ENCODE data around the gene CDH23. TPM values are rescaled to one million over a fixed set of nuclear protein-coding genes. Genes with fewer than 3 reads are reported as not detected.

Gene CDH23
- total and polyA plus RNA-seq, 2 donors from 2014 or later: 1.1 to 6.4 TPM

DNA sequence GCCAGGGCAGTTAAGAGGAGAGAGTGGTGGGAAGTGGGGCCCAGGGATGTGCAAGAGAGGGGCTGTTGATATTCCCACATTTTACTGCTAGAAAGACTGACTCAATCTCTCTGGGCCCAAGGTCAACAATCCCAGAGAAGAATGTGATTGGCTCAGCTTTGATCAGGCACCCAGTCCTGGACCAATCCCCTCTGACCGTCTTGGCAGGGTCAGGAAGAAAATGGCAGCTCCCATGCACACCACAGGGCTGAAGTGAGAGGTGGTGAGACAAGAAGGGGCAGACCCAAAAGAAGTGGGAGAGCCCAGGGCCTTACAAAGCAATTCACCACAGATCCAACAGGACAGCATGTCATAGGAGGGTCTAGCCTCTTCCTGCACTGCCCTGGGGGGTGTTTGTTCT is 326.1 kb downstream of the CDH23 start:
- DNase-seq (no peak), FAIRE-seq (no peak)
- Histone ChIP-seq H3K27me3 (ENCODE audit: control insufficient read depth, insufficient read depth, low read length) (no peaks in the 10 kb centered on the region), H3K4me1 (ENCODE audit: control insufficient read depth in 2 of 3, insufficient read depth in 2 of 3, low read depth in 1 of 3, low read length in 3 of 3) (peaks cover 0 to 15% (median 9%) of the 10 kb centered on the region in 3 donors), H3K9ac (ENCODE audit: low read length in 3 of 3) (no peak overlapping the region), H3K36me3 (ENCODE audit: control insufficient read depth in 2 of 3, insufficient read depth in 3 of 3, low read length in 3 of 3) (no peaks in the 10 kb centered on the region), H3K4me3 (ENCODE audit: low read length in 3 of 3) (no peak overlapping the region), H3K9me3 (ENCODE audit: control insufficient read depth in 2 of 3, insufficient read depth in 1 of 3, low read length in 3 of 3) (no peaks in the 10 kb centered on the region), H3K27ac (ENCODE audit: low read depth in 2 of 2, low read length in 2 of 2) (no peak overlapping the region)
- TF ChIP-seq, protein P1, sequence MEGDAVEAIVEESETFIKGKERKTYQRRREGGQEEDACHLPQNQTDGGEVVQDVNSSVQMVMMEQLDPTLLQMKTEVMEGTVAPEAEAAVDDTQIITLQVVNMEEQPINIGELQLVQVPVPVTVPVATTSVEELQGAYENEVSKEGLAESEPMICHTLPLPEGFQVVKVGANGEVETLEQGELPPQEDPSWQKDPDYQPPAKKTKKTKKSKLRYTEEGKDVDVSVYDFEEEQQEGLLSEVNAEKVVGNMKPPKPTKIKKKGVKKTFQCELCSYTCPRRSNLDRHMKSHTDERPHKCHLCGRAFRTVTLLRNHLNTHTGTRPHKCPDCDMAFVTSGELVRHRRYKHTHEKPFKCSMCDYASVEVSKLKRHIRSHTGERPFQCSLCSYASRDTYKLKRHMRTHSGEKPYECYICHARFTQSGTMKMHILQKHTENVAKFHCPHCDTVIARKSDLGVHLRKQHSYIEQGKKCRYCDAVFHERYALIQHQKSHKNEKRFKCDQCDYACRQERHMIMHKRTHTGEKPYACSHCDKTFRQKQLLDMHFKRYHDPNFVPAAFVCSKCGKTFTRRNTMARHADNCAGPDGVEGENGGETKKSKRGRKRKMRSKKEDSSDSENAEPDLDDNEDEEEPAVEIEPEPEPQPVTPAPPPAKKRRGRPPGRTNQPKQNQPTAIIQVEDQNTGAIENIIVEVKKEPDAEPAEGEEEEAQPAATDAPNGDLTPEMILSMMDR (IDR thresholded peaks at IDR 0.05; ENCODE audit: borderline replicate concordance, extremely low read depth, insufficient read depth): no peak
- intact Hi-C loops (cut with DNase I): no loop called here

DNA sequence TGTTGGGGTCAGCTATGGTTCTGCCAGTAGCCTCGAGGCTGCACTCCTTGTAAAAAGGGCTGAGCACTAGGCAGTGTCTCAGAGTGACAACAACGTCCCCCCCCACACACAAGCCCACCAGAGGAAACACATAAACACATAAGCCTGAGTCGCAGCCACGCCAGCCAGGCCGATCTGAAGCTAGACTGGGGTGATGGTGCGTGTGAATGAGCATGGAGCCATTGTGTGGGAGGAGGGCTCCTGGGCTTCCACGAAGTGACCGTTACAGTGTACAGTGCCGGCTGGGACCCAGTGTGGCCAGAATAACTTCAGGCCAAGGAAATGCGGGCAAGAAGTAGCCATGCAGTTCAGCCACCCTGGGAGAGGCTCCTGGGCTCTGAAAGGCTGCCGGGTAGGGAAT is 326.6 kb downstream of the CDH23 start:
- DNase-seq (peak in 3 of 5 donors; percentile 31 to 52 (median 46)), FAIRE-seq (no peak)
- Histone ChIP-seq H3K9me3 (ENCODE audit: control insufficient read depth in 2 of 3, insufficient read depth in 1 of 3, low read length in 3 of 3) (no peaks in the 10 kb centered on the region), H3K27ac (ENCODE audit: low read depth in 2 of 2, low read length in 2 of 2) (no peak overlapping the region), H3K4me3 (ENCODE audit: low read length in 3 of 3) (no peak overlapping the region), H3K27me3 (ENCODE audit: control insufficient read depth, insufficient read depth, low read length) (no peaks in the 10 kb centered on the region), H3K9ac (ENCODE audit: low read length in 3 of 3) (no peak overlapping the region), H3K36me3 (ENCODE audit: control insufficient read depth in 2 of 3, insufficient read depth in 3 of 3, low read length in 3 of 3) (no peaks in the 10 kb centered on the region), H3K4me1 (ENCODE audit: control insufficient read depth in 2 of 3, insufficient read depth in 2 of 3, low read depth in 1 of 3, low read length in 3 of 3) (peaks cover 0 to 16% (median 9%) of the 10 kb centered on the region in 3 donors)
- TF ChIP-seq, protein P1 (IDR thresholded peaks at IDR 0.05; ENCODE audit: borderline replicate concordance, extremely low read depth, insufficient read depth): no peak
- intact Hi-C loops (cut with DNase I): no loop called here

DNA sequence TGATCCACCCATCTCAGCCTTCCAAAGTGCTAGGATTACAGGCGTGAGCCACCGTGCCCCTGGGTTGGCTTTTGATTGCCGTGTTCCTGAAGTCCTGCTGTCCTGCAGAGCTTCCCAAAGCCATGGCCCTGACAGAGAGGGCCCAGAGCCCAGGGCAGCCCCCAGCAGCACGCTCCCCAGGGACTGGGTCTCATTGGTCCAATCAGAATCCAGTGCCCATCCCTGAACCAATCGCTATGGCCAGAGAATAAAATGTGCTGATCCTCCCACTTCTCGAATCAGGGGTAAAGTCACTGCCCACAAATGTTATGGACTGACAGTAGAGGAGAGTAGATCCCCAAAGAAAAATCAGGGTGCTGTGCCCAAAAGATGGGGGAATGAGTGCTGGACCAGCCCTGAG is 327.8 kb downstream of the CDH23 start:
- Histone ChIP-seq H3K4me1 (ENCODE audit: control insufficient read depth in 2 of 3, insufficient read depth in 2 of 3, low read depth in 1 of 3, low read length in 3 of 3) (peaks cover 4 to 26% (median 15%) of the 10 kb centered on the region in 3 donors), H3K9me3 (ENCODE audit: control insufficient read depth in 2 of 3, insufficient read depth in 1 of 3, low read length in 3 of 3) (no peaks in the 10 kb centered on the region), H3K27me3 (ENCODE audit: control insufficient read depth, insufficient read depth, low read length) (no peaks in the 10 kb centered on the region), H3K4me3 (ENCODE audit: low read length in 3 of 3) (no peak overlapping the region), H3K27ac (ENCODE audit: low read depth in 2 of 2, low read length in 2 of 2) (no peak overlapping the region), H3K36me3 (ENCODE audit: control insufficient read depth in 2 of 3, insufficient read depth in 3 of 3, low read length in 3 of 3) (no peaks in the 10 kb centered on the region), H3K9ac (ENCODE audit: low read length in 3 of 3) (no peak overlapping the region)
- TF ChIP-seq, protein P1 (IDR thresholded peaks at IDR 0.05; ENCODE audit: borderline replicate concordance, extremely low read depth, insufficient read depth): no peak
- no peak for DNase-seq
- FAIRE-seq: no peak
- intact Hi-C loops (cut with DNase I): no loop called here

DNA sequence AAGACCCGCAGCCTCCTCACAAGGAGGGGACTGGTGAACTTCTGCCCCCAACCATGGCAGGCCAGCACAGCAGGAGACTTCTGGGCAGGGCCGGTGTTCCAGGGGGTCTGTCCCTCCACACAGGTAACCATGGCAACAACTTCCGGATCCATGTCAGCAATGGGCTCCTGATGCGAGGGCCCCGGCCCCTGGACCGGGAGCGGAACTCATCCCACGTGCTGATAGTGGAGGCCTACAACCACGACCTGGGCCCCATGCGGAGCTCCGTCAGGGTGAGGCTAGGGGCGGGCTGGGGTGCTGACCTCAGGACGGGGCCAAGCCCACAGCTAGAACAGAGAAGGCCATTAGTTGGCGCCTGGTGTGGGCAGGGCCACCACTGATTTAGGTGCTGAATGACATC is 328.5 kb downstream of the CDH23 start:
- Histone ChIP-seq H3K4me1 (ENCODE audit: control insufficient read depth in 2 of 3, insufficient read depth in 2 of 3, low read depth in 1 of 3, low read length in 3 of 3) (peaks cover 4 to 26% (median 15%) of the 10 kb centered on the region in 3 donors), H3K36me3 (ENCODE audit: control insufficient read depth in 2 of 3, insufficient read depth in 3 of 3, low read length in 3 of 3) (no peaks in the 10 kb centered on the region), H3K27me3 (ENCODE audit: control insufficient read depth, insufficient read depth, low read length) (no peaks in the 10 kb centered on the region), H3K9me3 (ENCODE audit: control insufficient read depth in 2 of 3, insufficient read depth in 1 of 3, low read length in 3 of 3) (no peaks in the 10 kb centered on the region), H3K4me3 (ENCODE audit: low read length in 3 of 3) (no peak overlapping the region), H3K9ac (ENCODE audit: low read length in 3 of 3) (no peak overlapping the region), H3K27ac (ENCODE audit: low read depth in 2 of 2, low read length in 2 of 2) (no peak overlapping the region)
- DNase-seq (no peak), FAIRE-seq (no peak)
- TF ChIP-seq, protein P1 (IDR thresholded peaks at IDR 0.05; ENCODE audit: borderline replicate concordance, extremely low read depth, insufficient read depth): no peak
- intact Hi-C loops (cut with DNase I): no loop called here

Data from kidney (tissue), 14 donors.